HEK293T (cell line): Measurements from ENCODE around the gene RELCH.

Experiments
- ARNT ChIP-seq: fragments of 450-650 bp; IDR thresholded peaks from 2 replicates; pipeline ENCODE4 v1.6.1; 2017; ENCODE audit warnings: mild to moderate bottlenecking
- BHLHE40 ChIP-seq: fragments of 450-650 bp; IDR thresholded peaks from 2 replicates; pipeline ENCODE4 v1.6.1; 2016; ENCODE audit warnings: mild to moderate bottlenecking, moderate library complexity, borderline replicate concordance
- CTBP1 ChIP-seq: fragments of 450-650 bp; IDR thresholded peaks from 2 replicates; pipeline ENCODE4 v1.6.1; 2016; ENCODE audit warnings: borderline replicate concordance
- FOXA1 ChIP-seq: fragments of 450-650 bp; IDR thresholded peaks from 2 replicates; pipeline ENCODE4 v1.6.1; 2016; ENCODE audit warnings: mild to moderate bottlenecking
- FOXK2 ChIP-seq: fragments of 450-650 bp; IDR thresholded peaks from 2 replicates; pipeline ENCODE4 v1.6.1; 2016; ENCODE audit warnings: mild to moderate bottlenecking
- FOXM1 ChIP-seq: fragments of 450-650 bp; IDR thresholded peaks from 2 replicates; pipeline ENCODE4 v1.6.1; 2017; ENCODE audit warnings: mild to moderate bottlenecking, borderline replicate concordance
- HDGF ChIP-seq: fragments of 450-650 bp; IDR thresholded peaks from 2 replicates; pipeline ENCODE4 v1.6.1; 2017; ENCODE audit warnings: antibody characterized with exemption, borderline replicate concordance
- PKNOX1 ChIP-seq: fragments of 450-650 bp; IDR thresholded peaks from 2 replicates; pipeline ENCODE4 v1.6.1; 2016
- TARDBP ChIP-seq: fragments of 450-650 bp; IDR thresholded peaks from 2 replicates; pipeline ENCODE4 v1.6.1; 2016

DNA sequence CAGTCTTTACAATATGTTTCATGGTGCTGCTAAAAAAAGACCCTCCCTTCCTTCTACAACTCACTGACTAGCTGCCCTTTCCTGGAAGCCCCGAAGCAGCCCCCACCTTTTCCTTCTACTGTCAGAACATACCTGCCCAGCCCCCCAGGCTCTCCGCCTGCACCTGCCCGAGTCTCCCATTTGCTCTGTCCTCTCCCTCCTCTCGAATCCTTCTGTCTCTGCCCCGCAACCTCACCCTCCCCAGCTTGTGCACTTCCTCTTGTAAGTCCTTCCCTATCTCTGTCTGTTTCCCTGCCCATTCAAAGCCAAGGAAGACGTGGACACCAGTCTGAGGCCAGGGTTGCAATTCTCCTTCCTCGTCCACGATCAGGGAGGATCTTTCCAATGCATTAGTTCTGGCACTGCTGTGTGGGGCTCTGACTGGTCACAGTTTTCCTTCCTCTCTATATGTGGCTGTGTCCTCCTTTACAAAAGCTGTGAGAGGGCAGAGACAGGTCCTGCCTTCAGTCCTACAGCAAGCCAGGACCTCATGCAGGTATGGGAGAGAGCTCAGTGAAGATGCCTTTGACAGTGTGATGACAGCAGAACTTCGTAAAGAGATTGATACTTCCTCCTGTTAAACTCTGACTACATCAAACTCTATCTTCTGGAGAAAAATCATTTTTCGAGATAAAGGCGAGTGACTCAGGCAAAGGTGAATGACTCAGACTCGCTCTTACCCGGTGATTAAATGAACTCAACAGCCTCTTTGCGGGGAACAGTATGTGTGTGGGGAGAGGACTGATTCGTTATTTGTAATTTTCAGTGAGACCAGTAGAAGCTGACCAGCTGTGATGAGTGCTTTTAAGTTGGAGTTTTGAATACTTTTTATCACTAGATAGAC is 152.3 kb downstream of the RELCH start:
- no peak for TF ChIP-seq TARDBP
- TF ChIP-seq FOXK2: no peak
- TF ChIP-seq BHLHE40: no peak
- no peak for TF ChIP-seq FOXA1
- TF ChIP-seq CTBP1: no peak
- no peak for TF ChIP-seq PKNOX1
- no peak for TF ChIP-seq ARNT
- no peak for TF ChIP-seq FOXM1
- TF ChIP-seq HDGF: no peak
